Cerebellar nuclear complex (tissue), 1 donor: ENCODE measurements around the gene MYRFL.
A peak's percentile ranks its signal among the peaks of the same experiment; 100 is the strongest.

Experiments used
- DNase-seq, 2 experiments: peaks; one replicate each; lab custom pipeline; 2025; lab: John Stamatoyannopoulos, UW

Gene MYRFL

GRCh38 chr12:69932676-69933552, 107.9 kb downstream of the MYRFL start:
- DNase-seq = no peak

DNA sequence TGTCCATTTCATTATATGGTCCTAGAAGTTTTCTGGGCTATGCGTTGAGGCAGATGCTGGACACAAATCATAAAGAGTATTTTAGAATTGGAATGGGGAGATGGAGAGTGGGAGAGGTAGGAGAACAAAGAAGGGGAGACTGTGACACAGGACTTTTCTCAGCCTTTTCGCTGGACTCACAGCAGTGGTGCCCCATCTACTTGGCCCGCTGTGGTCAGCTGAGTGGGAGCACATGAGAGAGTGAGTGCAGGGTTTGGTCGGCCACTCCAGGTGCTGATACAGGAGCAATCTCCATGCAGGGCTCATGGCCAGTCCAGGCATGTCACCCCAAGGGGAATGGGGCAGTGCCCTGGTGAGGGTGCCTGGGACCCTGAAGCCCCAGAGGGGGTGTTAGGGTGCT, 109.0 kb downstream of the MYRFL start:
- no peak for DNase-seq

GRCh38 chr12:69935651-69936100, 110.6 kb downstream of the MYRFL start:
- peak; percentile 89 to 90 for DNase-seq

GRCh38 chr12:69936214-69936731, 111.2 kb downstream of the MYRFL start:
- DNase-seq = peak in 1 of 2 experiments; percentile 55

- DNase-seq = no peak
Measured at GRCh38 chr12:69936766-69937165, 111.7 kb downstream of the MYRFL start.

DNA sequence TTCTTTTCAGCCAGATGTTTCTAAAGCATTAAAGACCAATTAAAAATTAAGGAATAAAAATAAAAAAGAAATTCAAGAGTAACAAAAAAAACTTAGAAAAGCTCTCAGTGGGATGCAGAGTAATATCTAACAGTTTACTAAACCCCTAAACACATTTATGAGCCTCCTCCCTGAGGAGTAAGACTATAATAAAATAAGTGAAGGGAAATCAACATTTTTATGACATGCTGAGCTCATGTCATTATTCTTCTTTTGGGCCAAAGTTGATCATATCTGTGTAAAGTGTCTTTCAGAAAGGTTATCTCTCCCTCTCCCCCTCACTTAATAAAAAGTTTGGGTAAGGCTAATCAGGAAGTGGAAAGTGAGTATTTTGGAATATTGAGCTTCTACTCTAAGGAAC, 122.1 kb downstream of the MYRFL start:
- DNase-seq = no peak

GRCh38 chr12:69947897-69948296, 122.9 kb downstream of the MYRFL start:
- no peak for DNase-seq

DNA sequence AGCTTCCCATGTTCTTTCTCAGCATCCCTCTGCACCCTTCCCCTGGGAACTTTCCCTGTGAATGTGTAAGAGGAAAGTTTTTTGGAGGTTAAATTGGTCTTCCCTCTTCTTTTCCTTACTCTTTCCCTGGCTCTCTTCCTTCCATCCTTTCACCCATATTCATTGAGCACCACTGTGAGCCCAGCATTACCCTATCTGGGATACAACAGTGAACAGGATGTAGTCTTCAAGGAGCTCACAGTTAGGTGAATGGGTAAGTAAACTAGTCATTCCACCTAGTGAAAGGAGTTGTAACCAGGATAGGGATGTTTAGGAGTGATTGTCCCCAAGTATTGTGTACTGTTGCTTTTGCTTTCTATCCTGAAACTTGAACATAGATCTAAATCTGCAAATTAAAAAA, 123.8 kb downstream of the MYRFL start:
- no peak for DNase-seq

GRCh38 chr12:69949311-69950002, 124.4 kb downstream of the MYRFL start:
- DNase-seq = no peak

DNA sequence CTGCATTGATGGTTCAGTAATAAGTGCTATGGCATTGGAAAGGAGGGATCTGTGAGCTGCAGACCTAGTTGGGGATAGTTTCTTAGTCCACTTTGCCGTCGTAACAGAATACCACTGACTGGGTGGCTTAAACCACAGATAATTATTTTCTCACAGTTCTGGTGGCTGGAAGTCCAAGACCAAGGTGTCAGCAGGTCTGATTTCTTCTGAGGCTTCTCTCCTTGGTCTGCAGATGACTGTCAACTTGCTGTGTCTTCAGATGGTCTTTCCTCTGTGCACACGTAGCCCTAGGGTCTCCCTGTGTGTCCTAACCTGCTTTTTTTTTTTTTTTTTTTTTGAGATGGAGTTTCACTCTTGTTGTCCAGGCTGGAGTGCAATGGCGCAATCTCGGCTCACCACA, 126.1 kb downstream of the MYRFL start:
- DNase-seq = no peak

DNA sequence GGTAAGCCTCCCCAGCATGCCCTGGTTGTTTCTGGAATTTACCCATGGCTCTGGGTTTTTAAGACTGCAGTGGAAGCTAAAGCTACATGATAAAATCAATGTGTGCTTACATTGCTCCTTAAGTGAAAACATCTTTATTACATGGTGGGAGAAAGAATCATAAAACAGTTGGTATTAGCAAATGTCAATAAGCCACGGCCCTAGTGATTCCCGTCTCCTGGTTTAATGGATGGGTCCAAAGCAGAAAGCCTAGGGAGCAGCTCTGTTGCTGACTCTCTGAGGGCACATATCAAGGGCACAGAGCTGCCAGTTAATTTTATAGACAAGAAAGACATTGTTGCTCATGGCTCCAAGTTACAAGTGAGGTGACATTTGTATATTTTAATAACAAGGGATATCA, 127.9 kb downstream of the MYRFL start:
- no peak for DNase-seq

DNA sequence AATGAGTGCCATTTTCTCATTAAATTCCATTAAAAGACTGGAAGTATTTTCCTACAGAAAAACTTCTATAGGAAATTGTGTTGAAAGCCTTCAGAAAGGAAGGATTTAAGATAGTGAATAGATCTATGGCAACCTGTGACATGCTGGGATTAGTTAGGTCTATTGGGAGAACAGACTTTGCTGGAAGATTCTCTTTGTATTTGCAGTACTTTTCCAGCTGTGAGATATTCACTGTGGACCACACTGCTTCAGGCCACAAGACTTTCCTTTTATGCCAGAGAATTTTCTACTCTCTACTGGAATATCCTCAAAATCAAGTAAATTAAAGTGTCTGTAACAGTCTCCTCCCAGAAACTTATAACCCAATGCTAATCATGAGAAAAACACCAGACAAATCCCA, 136.2 kb downstream of the MYRFL start:
- DNase-seq = no peak

GRCh38 chr12:69966409-69966808, 141.4 kb downstream of the MYRFL start:
- no peak for DNase-seq

DNA sequence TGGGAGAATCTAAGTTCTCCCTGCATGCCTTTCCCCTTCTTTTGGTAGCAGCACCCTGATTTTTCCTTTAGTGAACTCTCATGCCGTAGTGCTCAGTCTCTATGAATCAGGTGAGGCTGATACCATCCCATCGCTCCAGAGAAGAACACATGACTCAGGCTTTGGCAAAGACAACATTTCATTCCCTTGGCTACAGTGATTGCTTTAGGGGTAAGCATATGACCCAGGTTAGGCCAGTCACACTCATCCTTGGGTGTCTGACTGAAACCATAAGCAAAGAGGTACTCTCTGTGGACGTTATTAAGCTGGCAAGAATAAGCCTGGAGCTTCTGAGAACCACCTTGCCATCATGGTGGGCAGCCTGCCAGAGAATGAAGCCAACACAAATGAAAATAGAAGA, 141.8 kb downstream of the MYRFL start:
- DNase-seq = no peak

DNA sequence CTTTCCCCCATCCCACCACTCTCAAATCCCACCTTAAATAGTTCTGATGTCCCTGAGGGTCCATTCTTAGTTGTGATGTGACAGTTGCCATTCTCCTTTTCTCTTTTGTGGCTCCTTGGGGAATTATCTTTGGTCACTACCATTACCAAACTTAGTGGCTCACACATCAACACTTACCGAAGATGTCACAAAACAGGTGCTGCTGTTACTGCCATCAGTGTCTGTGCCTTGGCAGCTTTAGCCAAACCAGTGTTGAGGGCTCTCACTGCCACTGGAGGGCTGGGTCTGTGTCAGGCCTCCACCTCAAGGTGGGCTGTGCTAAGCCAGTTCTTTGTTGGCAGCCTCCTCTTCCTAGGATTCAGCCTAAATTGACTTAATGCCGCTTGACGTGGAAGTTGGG, 144.0 kb downstream of the MYRFL start:
- DNase-seq = no peak

DNA sequence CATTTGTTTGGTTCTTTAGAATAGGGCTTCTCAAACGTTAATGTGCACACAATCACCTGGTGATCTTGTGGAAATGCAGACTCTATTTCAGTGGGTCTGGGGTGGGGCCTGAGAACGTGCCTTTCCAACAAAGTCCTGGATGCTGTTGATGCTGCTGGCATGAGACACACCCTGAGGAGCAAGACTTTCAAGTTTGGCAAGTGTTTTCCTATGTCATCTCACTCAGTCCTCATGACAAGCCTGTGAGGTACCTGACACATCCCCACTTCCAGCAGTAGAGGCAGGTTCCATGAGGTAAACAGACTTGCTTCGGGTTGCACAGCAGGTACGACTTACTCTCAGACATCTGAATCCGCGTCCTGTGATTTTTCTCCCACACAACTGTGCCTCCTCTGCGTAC, 147.1 kb downstream of the MYRFL start:
- DNase-seq = no peak

DNA sequence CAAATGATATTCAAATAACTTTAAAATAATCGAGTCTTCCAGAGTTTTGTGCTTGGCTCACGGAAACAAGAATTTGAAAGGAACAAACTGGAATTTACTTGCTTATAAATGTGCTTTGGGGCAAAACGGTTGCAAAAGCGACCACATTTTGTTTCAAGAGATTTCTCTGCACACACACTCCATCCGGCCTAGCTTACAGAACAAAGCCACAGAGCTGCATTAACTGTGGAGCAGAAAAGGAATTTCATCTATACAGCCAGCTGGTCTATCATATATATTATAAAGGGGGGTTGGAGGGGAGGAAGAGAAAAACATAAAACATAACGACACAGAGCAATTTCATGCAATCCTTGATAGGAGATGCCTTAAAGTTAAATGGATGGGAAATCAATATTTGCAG, 153.0 kb downstream of the MYRFL start:
- DNase-seq = no peak

- no peak for DNase-seq
Measured at GRCh38 chr12:69981881-69982475, 157.0 kb downstream of the MYRFL start.

DNA sequence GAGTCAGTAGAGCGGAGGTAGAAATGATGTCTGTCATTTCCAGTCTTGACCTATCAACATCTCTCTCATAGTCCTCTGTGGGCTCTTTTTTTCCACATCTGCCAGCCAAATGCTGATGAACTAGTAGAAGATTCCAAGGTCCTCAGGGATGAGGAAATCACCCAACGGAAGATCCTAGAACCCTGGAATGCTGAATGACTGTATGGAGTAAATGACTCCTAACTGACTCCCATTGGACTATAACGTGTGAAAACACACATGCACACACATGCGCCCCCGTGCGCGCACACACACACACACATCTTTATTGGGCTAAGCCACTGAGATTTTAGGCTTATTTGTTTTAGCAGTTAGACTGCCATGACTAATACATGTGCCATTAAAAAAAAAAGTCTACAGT, 159.2 kb downstream of the MYRFL start:
- DNase-seq = no peak

- no peak for DNase-seq
Measured at GRCh38 chr12:69985656-69986055, 160.6 kb downstream of the MYRFL start.

DNA sequence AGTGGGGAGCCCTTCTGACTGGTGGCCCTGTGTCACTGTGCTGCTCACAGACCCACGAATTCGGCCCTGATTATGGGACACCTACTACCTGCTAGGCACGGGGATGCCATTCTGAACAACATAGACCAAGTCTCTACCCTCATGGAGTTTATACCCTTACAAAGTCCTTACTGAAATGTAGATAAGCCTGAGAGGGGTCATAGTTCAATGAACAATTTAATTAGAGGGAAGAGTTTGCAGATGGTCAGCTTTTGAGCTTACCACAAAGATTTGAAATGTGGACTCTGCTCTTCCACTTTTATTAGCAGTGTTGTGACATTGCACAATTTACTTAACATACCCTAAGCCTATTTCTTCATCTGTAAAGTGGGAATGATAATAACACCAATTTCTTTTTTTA, 161.1 kb downstream of the MYRFL start:
- no peak for DNase-seq

DNA sequence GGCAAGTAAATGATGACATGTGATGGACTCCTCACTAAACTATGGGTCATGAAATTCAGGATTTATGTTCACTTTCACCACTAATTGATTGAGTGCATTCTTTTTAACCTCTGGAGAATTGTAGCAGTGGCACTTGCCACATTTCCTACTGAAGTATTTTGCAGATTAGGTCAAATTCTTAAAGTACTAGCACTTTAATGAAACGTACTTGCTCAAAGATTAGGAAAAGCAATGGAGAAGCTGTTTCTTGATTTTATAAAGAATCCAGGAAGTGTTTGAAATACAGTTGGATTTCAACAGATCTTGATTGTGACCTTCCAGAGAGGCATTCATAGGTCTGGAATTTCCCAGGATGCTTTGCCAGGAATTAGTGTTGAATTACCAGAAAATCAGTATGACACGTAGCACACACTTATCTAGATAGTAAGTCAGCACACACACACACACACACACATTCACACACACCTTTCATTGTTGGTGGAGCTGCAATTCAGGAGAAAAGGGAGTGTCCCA, 162.6 kb downstream of the MYRFL start:
- DNase-seq = no peak
